Suppressor macrophage treated with lipopolysaccharide for 1 hour (primary cell): ENCODE measurements around the gene SMYD3.

Experiments
- DNase-seq, 3 donors: peaks; one replicate each; pipeline ENCODE4 v3.0.0-alpha.2; 2020 to 2022

Gene SMYD3

GRCh38 chr1:246210756-246211155 lies 296.3 kb downstream of the SMYD3 start:
- no peak for DNase-seq

- DNase-seq, result no peak
These were observed 299.0 kb downstream of the SMYD3 start for GRCh38 chr1:246208105-246208504.

GRCh38 chr1:246203180-246203579 lies 303.9 kb downstream of the SMYD3 start:
- DNase-seq, result no peak

GRCh38 chr1:246200738-246201137 lies 306.3 kb downstream of the SMYD3 start:
- DNase-seq, result no peak

- no peak for DNase-seq
These were observed 306.9 kb downstream of the SMYD3 start for GRCh38 chr1:246200225-246200624.

GRCh38 chr1:246199086-246199645 lies 307.9 kb downstream of the SMYD3 start:
- DNase-seq, result no peak

GRCh38 chr1:246198115-246198816 lies 308.8 kb downstream of the SMYD3 start:
- DNase-seq, result no peak

GRCh38 chr1:246197076-246197475 lies 310.0 kb downstream of the SMYD3 start:
- DNase-seq, result no peak

GRCh38 chr1:246195296-246195695 lies 311.8 kb downstream of the SMYD3 start:
- no peak for DNase-seq

- no peak for DNase-seq
These were observed 313.5 kb downstream of the SMYD3 start for GRCh38 chr1:246193537-246193936.

- DNase-seq, result no peak
These were observed 318.0 kb downstream of the SMYD3 start for GRCh38 chr1:246189126-246189525.

GRCh38 chr1:246187834-246188372 lies 319.2 kb downstream of the SMYD3 start:
- no peak for DNase-seq

GRCh38 chr1:246184503-246184902 lies 322.6 kb downstream of the SMYD3 start:
- no peak for DNase-seq

- peak; percentile 27 to 46 (median 35) for DNase-seq
These were observed 324.8 kb downstream of the SMYD3 start for GRCh38 chr1:246182149-246182851.

GRCh38 chr1:246181241-246181640 lies 325.8 kb downstream of the SMYD3 start:
- peak in 2 of 3 donors; percentile 13 to 41 for DNase-seq

GRCh38 chr1:246179401-246179800 lies 327.7 kb downstream of the SMYD3 start:
- no peak for DNase-seq

- peak in 2 of 3 donors; percentile 9 to 20 for DNase-seq
These were observed 328.3 kb downstream of the SMYD3 start for GRCh38 chr1:246178717-246179311.

GRCh38 chr1:246176126-246177024 lies 330.7 kb downstream of the SMYD3 start:
- no peak for DNase-seq

- no peak for DNase-seq
These were observed 336.4 kb downstream of the SMYD3 start for GRCh38 chr1:246170574-246171261.

GRCh38 chr1:246169486-246169885 lies 337.6 kb downstream of the SMYD3 start:
- no peak for DNase-seq

- no peak for DNase-seq
These were observed 338.1 kb downstream of the SMYD3 start for GRCh38 chr1:246169019-246169418.

- no peak for DNase-seq
These were observed 340.2 kb downstream of the SMYD3 start for GRCh38 chr1:246166841-246167240.
